GM18526 (cell line): ENCODE data around the gene GPATCH11.
A peak's percentile ranks its signal among the peaks of the same experiment; 100 is the strongest.

Experiments used
- POLR2A ChIP-seq: IDR thresholded peaks from 3 replicates; pipeline ENCODE4 v1.6.1; 2011; ENCODE audit not compliant: insufficient read length; ENCODE audit errors: extremely low read depth

Gene GPATCH11

GRCh38 chr2:37083873-37084794 lies at the start of gene GPATCH11, which contains the start of gene HEATR5B:
GPATCH11 (plus strand) TSS chr2:37084518; CDS start chr2:37088382, 3,864 bp downstream.
HEATR5B (minus strand) TSS chr2:37084372; CDS start chr2:37083414, 958 bp downstream.
- peak; percentile 74 for TF ChIP-seq POLR2A

DNA sequence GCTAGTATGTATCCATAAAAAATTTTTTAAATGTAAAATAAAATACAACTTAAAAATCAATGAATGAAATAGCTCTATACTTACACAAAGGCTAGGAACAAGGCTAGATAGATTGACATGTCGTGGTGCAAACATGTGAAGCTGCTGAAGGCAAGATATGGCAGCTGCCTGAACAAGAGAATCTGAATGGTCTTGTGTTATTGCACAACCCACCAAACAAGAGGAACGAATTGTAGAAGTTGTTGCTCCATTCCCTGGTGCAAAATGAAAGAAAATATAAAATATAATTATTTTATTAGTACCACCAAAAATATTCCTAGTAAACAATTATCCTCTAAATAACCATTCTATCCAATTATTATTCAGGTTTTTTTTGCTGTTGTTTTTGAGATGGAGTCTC lies 46.5 kb upstream of the GPATCH11 start:
- no peak for TF ChIP-seq POLR2A

GRCh38 chr2:37039580-37039979 lies 44.7 kb upstream of the GPATCH11 start:
- no peak for TF ChIP-seq POLR2A

DNA sequence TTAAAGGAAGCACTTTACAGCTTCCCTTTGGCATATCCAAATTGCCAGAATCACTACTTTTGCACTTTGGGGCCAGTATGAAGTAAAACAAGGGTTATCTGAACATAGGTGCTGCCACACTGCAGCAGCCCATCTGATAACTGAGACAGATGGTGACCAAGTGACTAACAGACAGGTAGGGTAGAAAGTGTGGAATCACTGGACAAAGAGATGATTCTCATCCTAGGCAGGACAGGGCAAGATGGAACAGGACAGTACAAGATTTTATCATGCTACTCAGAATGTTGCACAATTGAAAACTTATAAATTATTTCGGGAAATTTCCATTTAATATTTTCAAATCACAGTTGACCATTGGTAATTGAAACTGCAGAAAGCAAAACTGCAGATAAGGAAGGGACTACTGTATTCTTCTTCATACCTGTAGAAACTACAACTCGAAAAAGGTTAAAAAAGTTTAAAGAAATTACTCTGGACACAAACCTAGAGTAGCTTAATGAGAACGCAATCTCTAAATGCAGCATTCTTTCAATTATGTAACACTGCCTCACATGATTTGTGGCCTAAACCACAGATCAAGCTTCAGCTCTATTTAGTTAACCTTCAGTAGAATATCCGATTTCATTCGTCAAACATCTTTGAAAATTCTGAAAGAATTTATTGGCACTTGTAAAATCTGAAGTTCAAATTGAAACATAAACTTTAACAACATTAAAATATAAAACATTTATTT lies 31.6 kb upstream of the GPATCH11 start:
- no peak for TF ChIP-seq POLR2A

DNA sequence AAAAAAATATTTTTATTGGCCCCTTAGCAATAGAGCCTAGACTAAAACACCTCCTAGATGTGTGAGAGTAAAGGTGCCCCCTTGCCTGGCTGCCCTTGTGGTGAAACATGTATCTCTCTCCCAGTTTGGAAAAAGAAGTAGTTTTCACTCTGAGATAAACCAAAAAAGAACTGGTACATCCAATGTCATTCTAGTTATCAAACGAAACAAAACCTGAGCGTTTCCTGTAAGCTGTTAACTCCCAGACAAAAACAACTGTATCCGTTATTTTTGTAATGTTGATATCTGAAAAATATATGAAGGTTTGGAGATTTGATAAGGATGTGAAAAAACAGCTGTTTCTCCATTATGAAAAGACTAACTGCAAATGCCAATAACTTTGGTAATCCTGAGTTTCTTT lies 24.5 kb upstream of the GPATCH11 start:
- TF ChIP-seq POLR2A, result no peak

DNA sequence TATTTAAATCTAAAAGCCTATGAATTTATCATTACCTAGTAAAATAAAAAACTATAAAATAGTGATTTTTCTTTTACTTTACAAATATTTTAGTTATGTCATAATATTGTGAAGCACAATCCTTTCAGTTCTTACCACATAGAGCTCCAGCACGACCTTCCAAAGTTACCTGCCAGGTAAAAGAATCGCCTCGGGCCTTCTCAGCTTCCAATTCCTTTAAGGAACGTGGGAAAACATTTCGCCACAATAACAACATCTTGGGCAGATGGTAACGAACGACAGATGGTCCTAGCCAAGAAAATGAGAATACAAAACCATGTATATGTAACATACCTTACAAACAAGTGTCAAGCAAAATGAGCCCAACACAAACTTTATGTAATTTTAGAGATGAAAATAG lies 23.9 kb upstream of the GPATCH11 start:
- TF ChIP-seq POLR2A, result no peak

- TF ChIP-seq POLR2A, result no peak
Measured at GRCh38 chr2:37061013-37061711, 23.2 kb upstream of the GPATCH11 start.

GRCh38 chr2:37061776-37062175 lies 22.5 kb upstream of the GPATCH11 start:
- TF ChIP-seq POLR2A, result no peak

- no peak for TF ChIP-seq POLR2A
Measured at GRCh38 chr2:37068686-37069085, 15.6 kb upstream of the GPATCH11 start.

GRCh38 chr2:37070931-37071330 lies 13.4 kb upstream of the GPATCH11 start:
- no peak for TF ChIP-seq POLR2A

DNA sequence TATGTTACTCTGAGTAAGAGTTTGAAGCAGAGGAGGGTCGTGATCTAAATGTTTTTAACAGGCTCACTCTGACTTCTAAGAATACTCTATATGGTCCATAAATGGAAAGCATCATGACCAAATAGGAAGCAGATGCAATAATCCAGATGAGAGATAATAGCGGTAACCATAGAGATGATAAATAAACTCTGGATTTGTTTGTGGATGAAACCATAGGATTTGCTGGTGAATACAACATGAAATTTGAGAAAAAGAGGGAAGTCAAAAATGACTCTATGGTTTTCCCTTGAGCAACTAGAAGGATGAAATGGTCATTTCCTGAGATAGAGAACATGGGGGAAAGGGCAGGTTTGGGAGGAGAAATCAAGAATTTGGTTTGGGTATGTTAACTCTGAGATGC lies 4.1 kb upstream of the GPATCH11 start:
- TF ChIP-seq POLR2A, result no peak

DNA sequence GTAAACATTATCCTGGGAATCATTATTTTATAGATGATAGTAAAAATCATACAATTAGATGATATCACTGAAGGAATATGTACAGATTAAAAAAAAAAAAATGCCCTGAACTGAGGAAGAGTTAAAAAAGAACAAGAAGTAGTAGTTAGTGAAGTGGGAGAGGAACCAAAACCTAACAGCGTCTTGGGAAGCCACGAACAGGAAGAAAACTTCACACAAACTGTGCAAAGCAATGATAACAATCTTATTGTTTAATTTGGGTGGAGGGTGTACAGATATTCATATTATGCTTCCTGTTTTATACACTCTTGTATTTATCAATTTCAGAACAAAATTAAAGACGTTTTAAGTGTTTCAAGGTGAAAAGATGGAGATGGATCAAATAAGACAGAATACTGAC lies 3.6 kb upstream of the GPATCH11 start:
- no peak for TF ChIP-seq POLR2A

GRCh38 chr2:37084797-37085196 lies 479 bp downstream of the GPATCH11 start:
- TF ChIP-seq POLR2A, result no peak

DNA sequence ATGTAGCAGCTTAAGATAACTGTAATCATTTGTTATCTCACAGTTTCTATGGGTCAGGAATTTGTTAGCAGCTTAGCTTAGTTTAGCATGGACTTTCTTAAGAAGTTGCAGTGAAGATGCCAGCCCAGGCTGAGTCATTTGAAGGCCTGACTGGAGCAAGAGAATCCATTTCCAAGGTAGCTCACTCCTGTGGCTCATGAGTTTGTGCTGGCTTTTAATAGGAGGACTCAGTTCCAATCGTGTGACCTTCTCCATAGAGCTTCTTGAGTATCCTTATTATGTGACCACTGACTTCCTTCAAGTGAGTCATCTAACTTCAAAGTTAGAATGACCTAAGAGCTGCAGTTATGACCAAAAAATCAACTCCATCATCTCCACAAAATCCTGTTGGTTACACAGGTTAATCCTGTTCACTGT lies 1.4 kb downstream of the GPATCH11 start:
- TF ChIP-seq POLR2A, result no peak

DNA sequence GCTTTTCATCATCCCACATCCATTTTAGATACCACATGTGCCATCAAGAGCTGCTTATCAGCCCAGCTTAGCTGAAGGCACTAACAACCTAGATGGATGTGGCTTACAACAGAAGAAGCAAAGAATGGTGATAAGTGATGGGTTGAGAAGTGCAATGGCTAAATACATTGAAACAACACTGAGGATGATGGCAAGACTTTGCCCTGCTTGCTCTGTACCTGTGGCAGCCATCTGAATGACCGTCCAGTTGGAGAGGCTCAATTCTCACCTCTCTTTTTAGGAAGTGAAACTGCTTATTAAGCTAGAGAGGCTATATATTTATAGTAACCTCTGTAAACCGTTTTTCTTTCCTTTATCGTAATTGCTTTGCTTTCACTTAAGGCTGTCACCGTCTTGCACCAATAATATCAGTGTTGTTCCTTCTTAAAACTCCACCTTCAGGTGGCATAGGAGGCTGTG lies 5.7 kb downstream of the GPATCH11 start:
- TF ChIP-seq POLR2A, result no peak
